HEK293 (cell line): ENCODE measurements around the gene UGT1A6.

Experiments
- EGR2 ChIP-seq: fragments of 450-650 bp; formaldehyde crosslinking; IDR thresholded peaks from 2 replicates; pipeline ENCODE4 v1.5.1; 2016; ENCODE audit warnings: low read depth, missing biosample characterization, missing genetic modification characterization
- SP2 ChIP-seq: fragments of 450-650 bp; formaldehyde crosslinking; IDR thresholded peaks from 2 replicates; pipeline ENCODE4 v1.5.1; 2016; ENCODE audit warnings: missing biosample characterization, missing genetic modification characterization
- ZBTB1 ChIP-seq: fragments of 450-650 bp; formaldehyde crosslinking; IDR thresholded peaks from 2 replicates; pipeline ENCODE4 v1.5.1; 2016; ENCODE audit warnings: missing biosample characterization, missing genetic modification characterization
- ZBTB20 ChIP-seq: fragments of 450-650 bp; formaldehyde crosslinking; IDR thresholded peaks from 2 replicates; pipeline ENCODE4 v1.5.1; 2016; ENCODE audit warnings: missing biosample characterization, missing genetic modification characterization
- ZBTB44 ChIP-seq: fragments of 450-650 bp; IDR thresholded peaks from 2 replicates; pipeline ENCODE4 v1.5.1; 2018; ENCODE audit warnings: missing biosample characterization, mild to moderate bottlenecking, missing genetic modification characterization
- ZFP37 ChIP-seq: fragments of 450-650 bp; formaldehyde crosslinking; IDR thresholded peaks from 2 replicates; pipeline ENCODE4 v1.5.1; 2016; ENCODE audit warnings: missing biosample characterization, missing genetic modification characterization
- ZNF121 ChIP-seq: fragments of 450-650 bp; formaldehyde crosslinking; IDR thresholded peaks from 2 replicates; pipeline ENCODE4 v1.5.1; 2016; ENCODE audit warnings: missing biosample characterization, missing genetic modification characterization
- ZNF18 ChIP-seq: fragments of 450-650 bp; formaldehyde crosslinking; IDR thresholded peaks from 2 replicates; pipeline ENCODE4 v1.5.1; 2016; ENCODE audit warnings: missing biosample characterization, missing genetic modification characterization
- ZNF274 ChIP-seq, 2 experiments: fragments of 200-500 bp in 1 of 2; fragments of 450-650 bp in 1 of 2; sonication (Bioruptor generic) in 1 of 2; formaldehyde crosslinking in 1 of 2; IDR thresholded peaks; 2 replicates each; pipeline versions ENCODE4 v1.5.1 to v1.6.1; 2014 to 2016; ENCODE audit warnings: borderline replicate concordance in 1 of 2, inconsistent platforms in 1 of 2, low read length in 1 of 2, missing biosample characterization in 1 of 2, missing genetic modification characterization in 1 of 2
- ZNF335 ChIP-seq: fragments of 450-650 bp; formaldehyde crosslinking; conservative IDR thresholded peaks from 2 replicates; pipeline ENCODE4 v1.5.1; 2016; ENCODE audit warnings: missing biosample characterization, missing genetic modification characterization
- ZNF37A ChIP-seq: fragments of 450-650 bp; IDR thresholded peaks from 2 replicates; pipeline ENCODE4 v1.5.1; 2018; ENCODE audit warnings: missing biosample characterization, missing genetic modification characterization
- ZNF670 ChIP-seq: fragments of 450-650 bp; formaldehyde crosslinking; IDR thresholded peaks from 2 replicates; pipeline ENCODE4 v1.5.1; 2016; ENCODE audit warnings: missing biosample characterization, missing genetic modification characterization, low read depth
- TF ChIP-seq, protein P1 (sequence below): fragments of 450-650 bp; formaldehyde crosslinking; IDR thresholded peaks from 2 replicates; pipeline ENCODE4 v1.5.1; 2016; ENCODE audit warnings: missing biosample characterization, missing genetic modification characterization

DNA sequence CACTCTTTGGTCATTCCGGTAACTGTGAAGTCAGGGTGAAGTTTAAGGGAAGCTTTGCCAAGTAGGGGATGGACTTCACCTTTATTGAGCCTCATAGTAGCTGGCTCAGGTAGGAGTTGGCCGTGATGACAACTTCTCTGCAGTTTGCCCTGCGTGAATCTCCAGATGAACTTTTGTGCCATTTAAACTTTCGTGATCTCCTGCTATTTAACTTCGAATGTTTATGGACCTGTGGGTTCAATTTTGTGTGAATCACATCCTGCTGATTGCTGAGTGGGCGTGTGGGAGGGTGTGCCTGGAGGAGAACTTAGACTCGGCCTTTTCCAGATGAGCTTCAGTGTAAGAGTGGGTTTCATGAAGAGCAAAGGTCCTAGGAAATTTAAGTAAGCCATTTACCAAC lies 71.6 kb downstream of the UGT1A6 start:
- TF ChIP-seq ZNF274 (IDR thresholded peaks at IDR 0.05; ENCODE audit: low read length) (no peak), ZNF274 (tag by site-specific recombination; IDR thresholded peaks at IDR 0.05; ENCODE audit: borderline replicate concordance) (no peak), ZFP37 (tag by site-specific recombination) (no peak), EGR2 (tag by site-specific recombination) (peak; percentile 68), ZNF670 (tag by site-specific recombination) (no peak), ZNF18 (tag by site-specific recombination) (no peak), SP2 (no peak), ZNF37A (tag by site-specific recombination) (no peak), ZBTB1 (no peak), ZBTB20 (tag by site-specific recombination) (no peak), ZBTB44 (no peak), ZNF335 (tag by site-specific recombination) (no peak), ZNF121 (tag by site-specific recombination) (no peak)
- TF ChIP-seq, protein P1, sequence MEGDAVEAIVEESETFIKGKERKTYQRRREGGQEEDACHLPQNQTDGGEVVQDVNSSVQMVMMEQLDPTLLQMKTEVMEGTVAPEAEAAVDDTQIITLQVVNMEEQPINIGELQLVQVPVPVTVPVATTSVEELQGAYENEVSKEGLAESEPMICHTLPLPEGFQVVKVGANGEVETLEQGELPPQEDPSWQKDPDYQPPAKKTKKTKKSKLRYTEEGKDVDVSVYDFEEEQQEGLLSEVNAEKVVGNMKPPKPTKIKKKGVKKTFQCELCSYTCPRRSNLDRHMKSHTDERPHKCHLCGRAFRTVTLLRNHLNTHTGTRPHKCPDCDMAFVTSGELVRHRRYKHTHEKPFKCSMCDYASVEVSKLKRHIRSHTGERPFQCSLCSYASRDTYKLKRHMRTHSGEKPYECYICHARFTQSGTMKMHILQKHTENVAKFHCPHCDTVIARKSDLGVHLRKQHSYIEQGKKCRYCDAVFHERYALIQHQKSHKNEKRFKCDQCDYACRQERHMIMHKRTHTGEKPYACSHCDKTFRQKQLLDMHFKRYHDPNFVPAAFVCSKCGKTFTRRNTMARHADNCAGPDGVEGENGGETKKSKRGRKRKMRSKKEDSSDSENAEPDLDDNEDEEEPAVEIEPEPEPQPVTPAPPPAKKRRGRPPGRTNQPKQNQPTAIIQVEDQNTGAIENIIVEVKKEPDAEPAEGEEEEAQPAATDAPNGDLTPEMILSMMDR (tag by site-specific recombination) = no peak
